ENCODE measurements around the gene CLRN3.

The CLRN3 gene, protein sequence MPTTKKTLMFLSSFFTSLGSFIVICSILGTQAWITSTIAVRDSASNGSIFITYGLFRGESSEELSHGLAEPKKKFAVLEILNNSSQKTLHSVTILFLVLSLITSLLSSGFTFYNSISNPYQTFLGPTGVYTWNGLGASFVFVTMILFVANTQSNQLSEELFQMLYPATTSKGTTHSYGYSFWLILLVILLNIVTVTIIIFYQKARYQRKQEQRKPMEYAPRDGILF

DNA sequence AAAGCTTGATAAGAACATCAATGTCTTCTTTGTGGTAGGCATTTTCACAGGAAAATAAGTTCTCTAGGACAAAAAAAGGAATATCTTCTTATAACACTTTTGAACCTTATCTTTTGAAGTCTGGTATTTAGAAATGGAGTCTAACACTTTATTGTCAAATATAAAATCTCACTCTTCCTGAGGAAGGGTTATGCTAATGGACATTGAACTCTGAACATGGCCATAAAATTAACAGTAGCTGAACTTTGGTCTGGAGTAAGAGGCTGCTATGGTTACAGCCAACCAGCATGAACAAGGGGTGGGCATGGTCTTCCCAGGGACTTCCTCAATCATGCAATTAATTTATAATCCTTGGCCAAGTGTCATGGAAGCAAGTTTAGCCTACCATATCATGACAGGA lies at the start of gene CLRN3:
TSS of gene CLRN3 (minus strand) at position 199 of the 400 bp plus-strand sequence. CDS start at position 42, 157 bp downstream.
- Histone ChIP-seq H3K36me3 (ENCODE audit: insufficient read depth, low read length) (no peaks in the 10 kb centered on the region), H3K9me3 (ENCODE audit: low read length) (no peaks in the 10 kb centered on the region), H2AFZ (ENCODE audit: low read depth, low read length) (no peak within 1 kb of the TSS), H3K27me3 (ENCODE audit: insufficient read depth, low read length) (no peaks in the 10 kb centered on the region), H3K4me1 (ENCODE audit: insufficient read depth, low read length) (no peaks in the 10 kb centered on the region), H3K4me3 (ENCODE audit: low read length) (no peak within 1 kb of the TSS)

DNA sequence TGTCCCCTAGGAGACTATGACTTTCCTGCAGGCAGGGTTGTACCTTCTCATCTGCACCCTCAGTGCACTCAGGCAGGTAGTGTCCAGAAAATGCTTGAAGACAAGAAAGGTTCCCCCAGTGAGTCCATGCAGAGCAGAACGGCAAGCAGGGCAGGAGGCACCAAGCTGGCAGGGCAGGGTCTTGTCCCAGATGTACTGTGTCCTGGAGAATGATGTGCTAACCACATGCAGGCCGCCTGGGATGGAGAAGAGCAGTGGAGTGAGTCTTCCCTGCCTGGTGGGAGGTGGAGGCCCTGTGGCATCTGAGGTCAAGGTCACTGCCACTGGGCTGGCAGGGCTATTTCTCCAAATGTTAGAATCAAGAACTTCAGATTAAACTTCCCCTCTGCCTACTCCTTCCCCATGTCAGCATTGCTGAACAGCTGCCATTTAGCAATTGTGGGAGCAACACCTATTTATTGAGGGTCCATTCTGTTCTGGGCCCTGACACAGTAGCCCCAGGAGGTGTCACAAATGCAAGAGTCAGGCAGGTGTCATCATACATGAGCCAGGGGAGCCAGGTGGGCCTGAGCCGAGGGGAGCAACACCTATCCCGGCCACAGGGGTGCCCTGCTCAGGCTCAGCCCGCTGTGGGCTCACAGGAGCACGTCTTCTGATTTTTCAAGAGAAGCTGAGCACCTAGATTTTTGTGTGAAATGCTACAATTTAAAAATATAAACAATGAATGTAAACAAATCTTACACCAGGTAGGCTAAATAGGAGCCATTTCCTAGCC lies 48.3 kb upstream of the CLRN3 start:
- Histone ChIP-seq H3K36me3 (ENCODE audit: insufficient read depth, low read length) (no peaks in the 10 kb centered on the region), H3K27me3 (ENCODE audit: insufficient read depth, low read length) (no peaks in the 10 kb centered on the region), H3K9me3 (ENCODE audit: low read length) (no peaks in the 10 kb centered on the region), H3K4me3 (ENCODE audit: low read length) (no peak overlapping the region), H2AFZ (ENCODE audit: low read depth, low read length) (no peak overlapping the region), H3K4me1 (ENCODE audit: insufficient read depth, low read length) (no peaks in the 10 kb centered on the region)

GRCh38 chr10:127939786-127940330 lies 47.1 kb upstream of the CLRN3 start:
- no peaks in the 10 kb centered on the region for H3K36me3 ChIP-seq (ENCODE audit: insufficient read depth, low read length)
- H2AFZ ChIP-seq (ENCODE audit: low read depth, low read length): no peak overlapping the region
- no peaks in the 10 kb centered on the region for H3K4me1 ChIP-seq (ENCODE audit: insufficient read depth, low read length)
- no peaks in the 10 kb centered on the region for H3K9me3 ChIP-seq (ENCODE audit: low read length)
- H3K27me3 ChIP-seq (ENCODE audit: insufficient read depth, low read length): no peaks in the 10 kb centered on the region
- H3K4me3 ChIP-seq (ENCODE audit: low read length): no peak overlapping the region

- no peaks in the 10 kb centered on the region for H3K4me1 ChIP-seq (ENCODE audit: insufficient read depth, low read length)
- H2AFZ ChIP-seq (ENCODE audit: low read depth, low read length): no peak overlapping the region
- no peak overlapping the region for H3K4me3 ChIP-seq (ENCODE audit: low read length)
- H3K27me3 ChIP-seq (ENCODE audit: insufficient read depth, low read length): no peaks in the 10 kb centered on the region
- H3K9me3 ChIP-seq (ENCODE audit: low read length): no peaks in the 10 kb centered on the region
- no peaks in the 10 kb centered on the region for H3K36me3 ChIP-seq (ENCODE audit: insufficient read depth, low read length)
Observed at GRCh38 chr10:127937915-127938463, 45.2 kb upstream of the CLRN3 start.

DNA sequence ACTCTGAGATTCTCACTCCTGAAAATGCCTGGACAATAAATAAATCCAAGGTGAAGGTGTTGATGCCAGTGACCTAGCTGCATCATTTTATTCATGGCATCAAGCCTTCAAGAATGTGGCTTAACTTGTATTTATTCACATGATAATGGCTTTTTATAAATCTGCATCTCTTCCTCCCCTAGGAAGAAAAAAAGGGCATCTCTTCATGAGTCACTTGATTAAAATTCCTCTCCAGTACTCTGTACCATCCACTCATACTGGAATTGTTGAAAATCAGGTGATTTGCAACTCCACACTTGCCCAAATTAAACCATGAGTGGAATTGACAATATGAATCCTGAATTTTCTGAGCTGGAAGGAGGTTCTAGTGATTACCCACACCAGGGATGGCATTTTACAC lies 44.3 kb upstream of the CLRN3 start:
- H2AFZ ChIP-seq (ENCODE audit: low read depth, low read length): no peak overlapping the region
- H3K27me3 ChIP-seq (ENCODE audit: insufficient read depth, low read length): no peaks in the 10 kb centered on the region
- H3K9me3 ChIP-seq (ENCODE audit: low read length): no peaks in the 10 kb centered on the region
- H3K4me1 ChIP-seq (ENCODE audit: insufficient read depth, low read length): no peaks in the 10 kb centered on the region
- no peaks in the 10 kb centered on the region for H3K36me3 ChIP-seq (ENCODE audit: insufficient read depth, low read length)
- no peak overlapping the region for H3K4me3 ChIP-seq (ENCODE audit: low read length)

DNA sequence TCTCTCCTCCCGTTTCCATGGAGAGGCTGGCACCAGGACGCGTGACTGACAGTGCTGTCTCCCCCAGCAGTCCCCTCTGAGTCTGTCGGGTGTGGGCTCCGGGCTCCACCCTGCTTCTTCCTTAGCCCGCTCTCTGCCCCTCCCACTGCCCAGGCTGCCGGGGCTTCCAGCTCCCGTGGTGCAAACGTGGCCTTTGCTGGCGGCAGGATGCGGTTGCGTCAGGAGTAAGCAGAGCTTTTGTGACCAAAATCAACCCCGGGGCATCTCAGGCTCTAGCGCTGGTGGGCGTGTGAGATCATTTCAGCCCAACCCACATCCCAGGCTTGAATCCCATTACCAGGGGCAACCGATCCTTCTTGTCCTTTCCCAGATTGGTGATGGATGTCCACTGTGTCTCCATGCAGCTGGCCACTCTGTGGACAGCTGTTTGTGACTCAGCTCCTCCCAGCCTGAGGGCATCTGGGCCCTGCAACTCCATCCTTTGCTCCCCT lies 42.4 kb upstream of the CLRN3 start:
- H3K4me1 ChIP-seq (ENCODE audit: insufficient read depth, low read length): no peaks in the 10 kb centered on the region
- H3K4me3 ChIP-seq (ENCODE audit: low read length): no peak overlapping the region
- no peak overlapping the region for H2AFZ ChIP-seq (ENCODE audit: low read depth, low read length)
- H3K36me3 ChIP-seq (ENCODE audit: insufficient read depth, low read length): no peaks in the 10 kb centered on the region
- H3K9me3 ChIP-seq (ENCODE audit: low read length): no peaks in the 10 kb centered on the region
- H3K27me3 ChIP-seq (ENCODE audit: insufficient read depth, low read length): no peaks in the 10 kb centered on the region

GRCh38 chr10:127934383-127934782 lies 41.6 kb upstream of the CLRN3 start:
- Histone ChIP-seq H3K4me1 (ENCODE audit: insufficient read depth, low read length) (no peaks in the 10 kb centered on the region), H2AFZ (ENCODE audit: low read depth, low read length) (no peak overlapping the region), H3K9me3 (ENCODE audit: low read length) (no peaks in the 10 kb centered on the region), H3K4me3 (ENCODE audit: low read length) (no peak overlapping the region), H3K36me3 (ENCODE audit: insufficient read depth, low read length) (no peaks in the 10 kb centered on the region), H3K27me3 (ENCODE audit: insufficient read depth, low read length) (no peaks in the 10 kb centered on the region)

- no peaks in the 10 kb centered on the region for H3K27me3 ChIP-seq (ENCODE audit: insufficient read depth, low read length)
- no peak overlapping the region for H3K4me3 ChIP-seq (ENCODE audit: low read length)
- H3K36me3 ChIP-seq (ENCODE audit: insufficient read depth, low read length): no peaks in the 10 kb centered on the region
- no peaks in the 10 kb centered on the region for H3K9me3 ChIP-seq (ENCODE audit: low read length)
- no peak overlapping the region for H2AFZ ChIP-seq (ENCODE audit: low read depth, low read length)
- no peaks in the 10 kb centered on the region for H3K4me1 ChIP-seq (ENCODE audit: insufficient read depth, low read length)
Observed at GRCh38 chr10:127933271-127933670, 40.5 kb upstream of the CLRN3 start.

DNA sequence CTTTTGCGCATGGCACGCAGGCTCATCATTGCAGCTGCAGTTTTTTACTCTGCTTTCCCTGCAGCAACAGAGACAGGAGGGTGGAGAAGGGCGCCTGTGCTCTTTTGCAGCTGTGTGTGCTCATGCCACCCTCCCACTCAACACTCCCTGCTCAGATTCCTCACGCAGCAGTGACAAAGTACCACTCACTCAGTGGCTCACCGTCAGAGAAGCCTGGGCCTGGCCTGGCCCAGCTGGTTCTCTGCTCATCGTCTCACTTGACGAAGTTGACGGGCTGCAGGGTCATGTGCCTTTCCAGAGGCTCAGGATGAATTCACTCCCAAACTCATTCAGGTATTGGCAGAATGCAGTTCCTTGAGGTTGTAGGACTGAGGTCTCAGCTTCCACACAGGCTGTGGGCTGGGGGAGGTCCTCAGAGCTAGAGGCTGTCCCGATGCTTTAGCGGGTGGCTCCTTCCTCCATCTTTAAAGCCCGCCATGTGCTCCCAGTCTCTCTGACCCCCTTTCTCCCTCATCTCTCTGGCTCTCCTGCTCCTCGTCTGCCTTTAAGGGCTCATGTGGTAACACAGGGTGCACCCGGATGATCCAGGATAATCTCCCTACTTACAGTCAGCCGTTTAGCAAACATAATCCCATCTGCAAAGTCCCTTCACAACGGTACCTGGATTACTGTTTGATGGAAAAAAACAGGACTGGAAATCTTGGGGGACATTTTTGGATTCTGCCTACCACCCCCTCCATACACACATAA lies 40.0 kb upstream of the CLRN3 start:
- Histone ChIP-seq H3K4me1 (ENCODE audit: insufficient read depth, low read length) (no peaks in the 10 kb centered on the region), H3K36me3 (ENCODE audit: insufficient read depth, low read length) (no peaks in the 10 kb centered on the region), H2AFZ (ENCODE audit: low read depth, low read length) (no peak overlapping the region), H3K4me3 (ENCODE audit: low read length) (no peak overlapping the region), H3K27me3 (ENCODE audit: insufficient read depth, low read length) (no peaks in the 10 kb centered on the region), H3K9me3 (ENCODE audit: low read length) (no peaks in the 10 kb centered on the region)

GRCh38 chr10:127928021-127928806 lies 35.5 kb upstream of the CLRN3 start:
- Histone ChIP-seq H3K36me3 (ENCODE audit: insufficient read depth, low read length) (no peaks in the 10 kb centered on the region), H3K4me1 (ENCODE audit: insufficient read depth, low read length) (no peaks in the 10 kb centered on the region), H2AFZ (ENCODE audit: low read depth, low read length) (no peak overlapping the region), H3K9me3 (ENCODE audit: low read length) (no peaks in the 10 kb centered on the region), H3K4me3 (ENCODE audit: low read length) (no peak overlapping the region), H3K27me3 (ENCODE audit: insufficient read depth, low read length) (no peaks in the 10 kb centered on the region)

- no peaks in the 10 kb centered on the region for H3K27me3 ChIP-seq (ENCODE audit: insufficient read depth, low read length)
Observed at GRCh38 chr10:127926455-127926854, 33.7 kb upstream of the CLRN3 start.

DNA sequence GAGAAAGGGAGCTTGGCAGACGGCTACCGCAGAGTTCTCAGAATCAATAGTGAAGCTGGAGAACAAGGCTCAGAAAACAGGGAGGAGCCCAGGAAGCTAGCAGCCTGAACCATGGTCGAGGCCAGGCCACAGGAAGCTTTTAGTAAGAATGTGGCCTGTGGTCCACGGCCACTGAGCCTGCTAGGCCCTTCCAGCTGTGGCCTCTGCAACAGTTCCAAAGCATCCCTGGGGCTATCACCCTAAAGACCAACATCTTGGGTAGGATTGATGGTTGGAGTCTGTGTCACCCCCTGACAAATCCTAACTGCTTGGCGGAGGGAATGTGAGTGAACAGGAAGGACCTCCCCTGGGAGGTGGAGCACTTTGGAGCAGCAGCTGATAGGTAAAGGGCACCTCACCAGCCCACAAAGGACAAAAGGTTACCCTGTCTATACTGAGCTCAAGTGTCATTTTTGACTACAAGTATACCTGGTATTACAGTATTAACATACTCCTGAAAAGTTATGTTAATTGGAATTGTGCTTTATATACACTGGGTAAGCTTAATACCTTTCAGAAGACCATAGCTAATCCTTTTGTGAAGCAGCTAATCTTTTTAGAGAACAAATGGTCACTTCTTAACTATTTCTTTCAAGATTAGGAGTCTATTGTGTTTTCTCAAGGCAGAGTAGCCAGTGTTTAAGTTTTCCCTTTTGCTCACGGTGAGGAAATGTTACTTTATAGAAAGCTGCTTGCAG lies 32.9 kb upstream of the CLRN3 start:
- Histone ChIP-seq H3K27me3 (ENCODE audit: insufficient read depth, low read length) (no peaks in the 10 kb centered on the region), H3K4me1 (ENCODE audit: insufficient read depth, low read length) (no peaks in the 10 kb centered on the region), H2AFZ (ENCODE audit: low read depth, low read length) (no peak overlapping the region), H3K4me3 (ENCODE audit: low read length) (no peak overlapping the region), H3K36me3 (ENCODE audit: insufficient read depth, low read length) (no peaks in the 10 kb centered on the region), H3K9me3 (ENCODE audit: low read length) (no peaks in the 10 kb centered on the region)

More at GRCh38 chr10:127926455-127926854, 33.7 kb upstream of the CLRN3 start:
- Histone ChIP-seq H2AFZ (ENCODE audit: low read depth, low read length) (no peak overlapping the region), H3K4me1 (ENCODE audit: insufficient read depth, low read length) (no peaks in the 10 kb centered on the region), H3K4me3 (ENCODE audit: low read length) (no peak overlapping the region), H3K9me3 (ENCODE audit: low read length) (no peaks in the 10 kb centered on the region), H3K36me3 (ENCODE audit: insufficient read depth, low read length) (no peaks in the 10 kb centered on the region)
